HCT116 (cell line): ENCODE data around the gene ARHGAP28. TPM values are rescaled to one million over a fixed set of nuclear protein-coding genes. Genes with fewer than 3 reads are reported as not detected.
"Not testable (repeated sequence)": the region's sequence is repeated elsewhere in the genome, so short reads cannot be mapped to it uniquely, and the experiment has no call there.

Source experiments
- ATAC-seq: fragments of 200-7000 bp; cut with Tn5 transposase; 2 replicates; pipeline ENCODE4 v1.9.1; 2020; ENCODE audit warnings: mild to moderate bottlenecking, moderate library complexity
- BruUV-seq: library from RNA; stranded (reverse); fragments of 400-500 nt; replicated peaks from 2 replicates; lab custom pipeline; 2021; lab: Mats Ljungman, UMichigan
- CTCF ChIA-PET: fragments of 300-600 bp; sonication (Branson Sonifier 250); formaldehyde crosslinking; loops from one replicate; lab custom pipeline; 2021; ENCODE audit warnings: antibody characterized with exemption; lab: Charles Lee
- POLR2A ChIA-PET: fragments of 300-600, 350-600 bp; sonication (Branson Sonifier 250); formaldehyde crosslinking; loops from one replicate; lab custom pipeline; 2021; ENCODE audit warnings: antibody characterized with exemption; lab: Charles Lee
- RAD21 ChIA-PET, 2 experiments: fragments of 300-600 bp; sonication (Branson Sonifier 250); formaldehyde crosslinking; loops; one replicate each; lab custom pipeline; 2023; ENCODE audit warnings: low total read pairs in 2 of 2; ENCODE audit not compliant: uncharacterized antibody in 2 of 2, unreplicated experiment in 2 of 2, low non-redundant PET in 1 of 2; lab: Charles Lee
- DNase-seq: peaks from one replicate; pipeline ENCODE4 v3.0.0-alpha.2; 2010; ENCODE audit warnings: low read depth, low spot score
- H2AFZ ChIP-seq: fragments of 200-600 bp; shearing (Covaris generic), sonication (generic); 2 replicates; pipeline ENCODE4 v1.6.1; 2017; ENCODE audit warnings: low read depth, mixed run types, mixed read lengths, antibody characterized with exemption, low read length; ENCODE audit not compliant: poor library complexity, severe bottlenecking
- H3K27ac ChIP-seq: 2 replicates; pipeline ENCODE4 v1.5.1; 2012; ENCODE audit warnings: low read depth, low read length
- H3K27me3 ChIP-seq: fragments of 200-600 bp; sonication (generic); 2 replicates; pipeline ENCODE4 v1.6.1; 2016; ENCODE audit warnings: mixed run types, low read length, mixed read lengths; ENCODE audit not compliant: insufficient read depth
- H3K36me3 ChIP-seq, 2 experiments: fragments of 200-500 bp in 1 of 2; fragments of 200-600 bp in 1 of 2; sonication (Bioruptor generic) in 1 of 2; sonication (generic) in 1 of 2; 2 replicates each; pipeline versions ENCODE4 v1.5.1 to v1.6.1; 2014 to 2016; ENCODE audit warnings: low read length in 2 of 2, inconsistent platforms in 1 of 2, mixed read lengths in 1 of 2, mixed run types in 1 of 2; ENCODE audit not compliant: insufficient read depth in 2 of 2, control insufficient read depth in 1 of 2
- H3K4me1 ChIP-seq, 2 experiments: fragments of 200-600 bp in 1 of 2; sonication (generic) in 1 of 2; 2 replicates each; pipeline versions ENCODE4 v1.5.1 to v1.6.1; 2012 to 2017; ENCODE audit warnings: low read length in 2 of 2, inconsistent platforms in 1 of 2, mild to moderate bottlenecking in 1 of 2, mixed read lengths in 1 of 2, mixed run types in 1 of 2, moderate library complexity in 1 of 2; ENCODE audit not compliant: insufficient read depth in 2 of 2, control insufficient read depth in 1 of 2
- H3K4me2 ChIP-seq: fragments of 200-600 bp; sonication (generic); 2 replicates; pipeline ENCODE4 v1.6.1; 2017; ENCODE audit warnings: mixed run types, low read length, mixed read lengths
- H3K4me3 ChIP-seq, 2 experiments: fragments of 200-600 bp in 1 of 2; sonication (generic) in 1 of 2; replicated peaks in 1 of 2; 2 replicates each; pipeline ENCODE4 v1.5.1; 2011 to 2016; ENCODE audit warnings: low read length in 2 of 2, control low read depth in 1 of 2, low read depth in 1 of 2, mild to moderate bottlenecking in 1 of 2, mixed read lengths in 1 of 2, mixed run types in 1 of 2
- H3K79me2 ChIP-seq: fragments of 200-600 bp; sonication (generic); 2 replicates; pipeline ENCODE4 v1.6.1; 2017; ENCODE audit warnings: mild to moderate bottlenecking, mixed run types, low read length, moderate library complexity, mixed read lengths; ENCODE audit not compliant: insufficient read depth
- H3K9ac ChIP-seq: fragments of 200-600 bp; sonication (generic); 2 replicates; pipeline ENCODE4 v1.6.1; 2016; ENCODE audit warnings: low read length, mixed read lengths
- H3K9me2 ChIP-seq: fragments of 200-600 bp; sonication (generic), shearing (Covaris generic); 2 replicates; pipeline ENCODE4 v1.6.1; 2017; ENCODE audit warnings: mixed run types, mild to moderate bottlenecking, moderate library complexity; ENCODE audit not compliant: insufficient read depth
- H3K9me3 ChIP-seq, 2 experiments: fragments of 200-500 bp in 1 of 2; fragments of 200-600 bp in 1 of 2; sonication (Bioruptor generic) in 1 of 2; sonication (generic) in 1 of 2; 2 replicates each; pipeline ENCODE4 v1.6.1; 2014 to 2017; ENCODE audit warnings: low read length in 2 of 2, mixed read lengths in 2 of 2, inconsistent platforms in 1 of 2, low read depth in 1 of 2, mild to moderate bottlenecking in 1 of 2, mixed run types in 1 of 2, moderate library complexity in 1 of 2; ENCODE audit not compliant: control insufficient read depth in 1 of 2, insufficient read depth in 1 of 2
- H4K20me1 ChIP-seq: fragments of 200-600 bp; sonication (generic), shearing (Covaris generic); 2 replicates; pipeline ENCODE4 v1.6.1; 2017; ENCODE audit warnings: mixed run types, mild to moderate bottlenecking, moderate library complexity; ENCODE audit not compliant: insufficient read depth
- EGR1 ChIP-seq: IDR thresholded peaks from 2 replicates; pipeline ENCODE4 v1.6.1; 2012; ENCODE audit warnings: low read depth
- ELF1 ChIP-seq: IDR thresholded peaks from 2 replicates; pipeline ENCODE4 v1.6.1; 2012; ENCODE audit warnings: low read depth, borderline replicate concordance
- EZH2 ChIP-seq: fragments of 200-600 bp; sonication (generic); IDR thresholded peaks from 2 replicates; pipeline ENCODE4 v1.6.1; 2017; ENCODE audit warnings: antibody characterized with exemption, mixed run types
- EZH2phosphoT487 ChIP-seq: fragments of 200-600 bp; IDR thresholded peaks from 2 replicates; pipeline ENCODE4 v1.6.1; 2018; ENCODE audit warnings: antibody characterized with exemption, borderline replicate concordance
- FOSL1 ChIP-seq: IDR thresholded peaks from 2 replicates; pipeline ENCODE4 v1.6.1; 2012; ENCODE audit warnings: low read depth
- POLR2A ChIP-seq: IDR thresholded peaks from 2 replicates; pipeline ENCODE4 v1.7.0; 2011; ENCODE audit warnings: borderline replicate concordance; ENCODE audit not compliant: insufficient read depth, insufficient read length; ENCODE audit errors: extremely low read depth
- RAD21 ChIP-seq: IDR thresholded peaks from 2 replicates; pipeline ENCODE4 v1.6.1; 2012; ENCODE audit warnings: low read depth, mild to moderate bottlenecking
- SIN3A ChIP-seq: IDR thresholded peaks from 2 replicates; pipeline ENCODE4 v1.6.1; 2012; ENCODE audit warnings: low read depth
- SRF ChIP-seq: IDR thresholded peaks from 2 replicates; pipeline ENCODE4 v1.6.1; 2012; ENCODE audit warnings: low read depth
- YY1 ChIP-seq: IDR thresholded peaks from 2 replicates; pipeline ENCODE4 v1.6.1; 2011; ENCODE audit warnings: low read length, low read depth, moderate library complexity, mild to moderate bottlenecking; ENCODE audit not compliant: insufficient replicate concordance; ENCODE audit errors: extremely low read depth
- ZBTB33 ChIP-seq: IDR thresholded peaks from 2 replicates; pipeline ENCODE4 v1.6.1; 2011; ENCODE audit warnings: mild to moderate bottlenecking, low read length, moderate library complexity; ENCODE audit not compliant: insufficient replicate concordance; ENCODE audit errors: extremely low read depth
- ZFX ChIP-seq: fragments of 450-650 bp; IDR thresholded peaks from 2 replicates; pipeline ENCODE4 v1.6.1; 2017
- intact Hi-C: fragments of 100-400 bp; cut with micrococcal nuclease; formaldehyde crosslinking; loops from 2 replicates; pipeline ENCODE4 v1.10.0; 2022
- total RNA-seq: library from RNA; stranded (reverse); gene quantifications from one replicate; pipeline ENCODE4 v1.2.1, GENCODE V29; 2021; ENCODE audit not compliant: unreplicated experiment

The ARHGAP28 gene
- total RNA-seq, 1 experiment from 2014 or later, result not detected

- H3K27me3 ChIP-seq, result no peaks in the 10 kb centered on the region
- no peak overlapping the region for H3K27ac ChIP-seq
- H2AFZ ChIP-seq, result no peak overlapping the region
- intact Hi-C loops, result no loop called here
- peaks cover 0 to 20% of the 10 kb centered on the region in 2 experiments; a peak in 3 of 4 replicates for H3K9me3 ChIP-seq
- H3K4me1 ChIP-seq, result no peaks in the 10 kb centered on the region
- ChIA-PET POLR2A (no interaction called here), CTCF (no interaction called here), RAD21 (no interaction called here)
- H3K4me3 ChIP-seq, result no peak overlapping the region
- no peak overlapping the region for H3K4me2 ChIP-seq
- TF ChIP-seq POLR2A (no peak), ELF1 (no peak), SRF (no peak)
- DNase-seq, result no peak
- BruUV-seq, result no TSS peak
- no peaks in the 10 kb centered on the region for H3K36me3 ChIP-seq
- no peaks in the 10 kb centered on the region for H3K79me2 ChIP-seq
- ATAC-seq, result no peak
- no peak overlapping the region for H3K9ac ChIP-seq
- H3K9me2 ChIP-seq, result no peaks in the 10 kb centered on the region
- no peaks in the 10 kb centered on the region for H4K20me1 ChIP-seq
Observed at GRCh38 chr18:6843308-6843707, 113.8 kb downstream of the ARHGAP28 start.

- CTCF ChIA-PET, result not testable (repeated sequence)
Observed at GRCh38 chr18:6845521-6845920, 116.0 kb downstream of the ARHGAP28 start.

GRCh38 chr18:6850396-6850795 lies 120.9 kb downstream of the ARHGAP28 start:
- no peak for ATAC-seq
- H3K27me3 ChIP-seq, result no peaks in the 10 kb centered on the region
- TF ChIP-seq YY1, result no peak
- no peak for TF ChIP-seq SIN3A
- no peak for TF ChIP-seq EZH2
- TF ChIP-seq ZFX, result no peak
- no peak for TF ChIP-seq ZBTB33
- no peak for TF ChIP-seq EGR1
- no peak for TF ChIP-seq RAD21
- TF ChIP-seq EZH2phosphoT487, result no peak
- TF ChIP-seq FOSL1, result no peak

More at GRCh38 chr18:6845521-6845920, 116.0 kb downstream of the ARHGAP28 start:
- H3K4me1 ChIP-seq, H3K9me2 ChIP-seq, H3K27me3 ChIP-seq, DNase-seq, ATAC-seq, intact Hi-C loops, H3K4me2 ChIP-seq, H3K9ac ChIP-seq, H3K27ac ChIP-seq, H2AFZ ChIP-seq, H3K36me3 ChIP-seq, RAD21 ChIA-PET, BruUV-seq, H3K4me3 ChIP-seq, H3K79me2 ChIP-seq, POLR2A ChIA-PET, H4K20me1 ChIP-seq: not testable (repeated sequence)
- peaks cover 0 to 16% of the 10 kb centered on the region in 2 experiments; a peak in 2 of 4 replicates for H3K9me3 ChIP-seq

More at GRCh38 chr18:6850396-6850795, 120.9 kb downstream of the ARHGAP28 start:
- Histone ChIP-seq H3K9me2 (no peaks in the 10 kb centered on the region), H3K4me3 (no peak overlapping the region), H4K20me1 (no peaks in the 10 kb centered on the region), H3K4me2 (no peak overlapping the region), H3K4me1 (no peaks in the 10 kb centered on the region), H3K9ac (no peak overlapping the region), H3K36me3 (no peaks in the 10 kb centered on the region), H3K27ac (no peak overlapping the region), H3K79me2 (no peaks in the 10 kb centered on the region), H2AFZ (no peak overlapping the region), H3K9me3 (peaks cover 0 to 31% of the 10 kb centered on the region in 2 experiments; a peak in 2 of 4 replicates)
- intact Hi-C loops, result no loop called here
- POLR2A ChIA-PET, result no interaction called here
- CTCF ChIA-PET, result no interaction called here
- RAD21 ChIA-PET, result no interaction called here
- BruUV-seq, result no TSS peak
- no peak for DNase-seq
